ENCODE data around the gene STXBP5. TPM values are rescaled to one million over a fixed set of nuclear protein-coding genes. Genes with fewer than 3 reads are reported as not detected.

The STXBP5 gene
- total RNA-seq, 1 donor = 89.8 TPM

- no peak overlapping the region for H3K4me3 ChIP-seq (ENCODE audit: low read depth, low read length)
- TF ChIP-seq, protein P1, sequence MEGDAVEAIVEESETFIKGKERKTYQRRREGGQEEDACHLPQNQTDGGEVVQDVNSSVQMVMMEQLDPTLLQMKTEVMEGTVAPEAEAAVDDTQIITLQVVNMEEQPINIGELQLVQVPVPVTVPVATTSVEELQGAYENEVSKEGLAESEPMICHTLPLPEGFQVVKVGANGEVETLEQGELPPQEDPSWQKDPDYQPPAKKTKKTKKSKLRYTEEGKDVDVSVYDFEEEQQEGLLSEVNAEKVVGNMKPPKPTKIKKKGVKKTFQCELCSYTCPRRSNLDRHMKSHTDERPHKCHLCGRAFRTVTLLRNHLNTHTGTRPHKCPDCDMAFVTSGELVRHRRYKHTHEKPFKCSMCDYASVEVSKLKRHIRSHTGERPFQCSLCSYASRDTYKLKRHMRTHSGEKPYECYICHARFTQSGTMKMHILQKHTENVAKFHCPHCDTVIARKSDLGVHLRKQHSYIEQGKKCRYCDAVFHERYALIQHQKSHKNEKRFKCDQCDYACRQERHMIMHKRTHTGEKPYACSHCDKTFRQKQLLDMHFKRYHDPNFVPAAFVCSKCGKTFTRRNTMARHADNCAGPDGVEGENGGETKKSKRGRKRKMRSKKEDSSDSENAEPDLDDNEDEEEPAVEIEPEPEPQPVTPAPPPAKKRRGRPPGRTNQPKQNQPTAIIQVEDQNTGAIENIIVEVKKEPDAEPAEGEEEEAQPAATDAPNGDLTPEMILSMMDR (IDR thresholded peaks at IDR 0.05; ENCODE audit: insufficient read depth, low read depth, low read length) = no peak
- no peak for DNase-seq (ENCODE audit: low read depth)
Observed at GRCh38 chr6:147214248-147215227, 10.3 kb downstream of the STXBP5 start.

DNA sequence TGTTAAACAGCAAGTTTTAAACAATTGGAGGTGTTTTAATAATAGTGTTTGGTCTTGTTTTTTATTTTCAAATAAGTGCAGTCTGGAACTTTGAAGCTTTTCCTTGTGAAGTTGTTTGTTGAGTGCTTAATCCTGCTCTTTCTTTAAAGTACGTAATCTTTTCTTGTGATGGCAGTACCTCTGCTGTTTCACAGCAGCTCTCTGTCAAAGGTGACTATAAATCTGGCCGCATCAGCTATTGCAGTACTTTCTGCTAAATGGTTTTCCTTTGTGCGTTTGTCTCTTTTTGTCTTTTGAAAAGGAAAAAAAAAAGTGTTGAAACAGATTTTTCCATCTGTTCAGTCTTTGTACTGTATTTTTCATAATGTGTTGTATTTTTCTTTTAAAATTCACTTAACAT lies 12.7 kb downstream of the STXBP5 start:
- TF ChIP-seq, protein P1 (IDR thresholded peaks at IDR 0.05; ENCODE audit: insufficient read depth, low read depth, low read length) = no peak
- peak; percentile 53 for DNase-seq (ENCODE audit: low read depth)
- no peak overlapping the region for H3K4me3 ChIP-seq (ENCODE audit: low read depth, low read length)

GRCh38 chr6:147217840-147218404 lies 13.7 kb downstream of the STXBP5 start:
- H3K4me3 ChIP-seq (ENCODE audit: low read depth, low read length) = no peak overlapping the region
- TF ChIP-seq, protein P1 (IDR thresholded peaks at IDR 0.05; ENCODE audit: insufficient read depth, low read depth, low read length) = no peak
- DNase-seq (ENCODE audit: low read depth) = no peak

DNA sequence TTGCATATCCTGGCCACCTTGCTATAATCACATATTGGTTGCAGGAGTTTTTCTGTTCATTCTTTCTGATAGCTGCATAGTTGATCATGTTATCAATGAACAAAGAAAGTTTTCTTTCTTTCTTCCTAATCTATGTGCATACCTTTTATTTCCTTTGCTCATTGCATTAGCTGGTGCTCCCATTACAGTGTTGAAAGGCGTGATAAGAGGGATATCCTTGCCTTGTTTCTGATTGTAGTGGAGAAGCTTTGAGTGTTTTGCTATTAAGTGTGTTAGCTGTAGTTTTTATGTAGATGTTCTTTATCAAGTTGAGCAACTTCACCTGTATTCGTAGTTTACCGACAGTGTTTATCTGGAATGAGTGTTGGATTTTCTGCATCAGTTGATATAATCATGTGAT lies 14.6 kb downstream of the STXBP5 start:
- no peak for DNase-seq (ENCODE audit: low read depth)
- no peak overlapping the region for H3K4me3 ChIP-seq (ENCODE audit: low read depth, low read length)
- TF ChIP-seq, protein P1 (IDR thresholded peaks at IDR 0.05; ENCODE audit: insufficient read depth, low read depth, low read length) = no peak

DNA sequence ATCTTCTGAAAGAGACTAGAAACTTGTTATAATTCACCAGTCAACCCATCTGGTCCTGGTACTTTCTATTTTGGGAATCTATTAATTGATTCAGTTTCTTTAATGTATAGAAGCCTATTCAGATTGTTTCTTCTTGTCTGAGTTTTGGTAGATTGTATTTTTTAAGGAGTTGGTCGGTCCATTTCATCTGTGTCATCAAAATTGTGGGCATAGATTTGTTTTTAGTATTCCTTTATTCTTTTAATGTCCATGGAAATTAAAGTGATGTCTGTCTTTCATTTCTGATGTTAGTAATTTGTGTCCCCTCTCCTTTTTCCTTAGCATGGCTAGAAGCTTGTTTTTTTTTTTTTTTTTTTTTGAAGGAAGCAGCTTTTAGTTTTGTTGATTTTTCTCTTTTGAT lies 15.2 kb downstream of the STXBP5 start:
- H3K4me3 ChIP-seq (ENCODE audit: low read depth, low read length) = no peak overlapping the region
- TF ChIP-seq, protein P1 (IDR thresholded peaks at IDR 0.05; ENCODE audit: insufficient read depth, low read depth, low read length) = no peak
- DNase-seq (ENCODE audit: low read depth) = no peak

DNA sequence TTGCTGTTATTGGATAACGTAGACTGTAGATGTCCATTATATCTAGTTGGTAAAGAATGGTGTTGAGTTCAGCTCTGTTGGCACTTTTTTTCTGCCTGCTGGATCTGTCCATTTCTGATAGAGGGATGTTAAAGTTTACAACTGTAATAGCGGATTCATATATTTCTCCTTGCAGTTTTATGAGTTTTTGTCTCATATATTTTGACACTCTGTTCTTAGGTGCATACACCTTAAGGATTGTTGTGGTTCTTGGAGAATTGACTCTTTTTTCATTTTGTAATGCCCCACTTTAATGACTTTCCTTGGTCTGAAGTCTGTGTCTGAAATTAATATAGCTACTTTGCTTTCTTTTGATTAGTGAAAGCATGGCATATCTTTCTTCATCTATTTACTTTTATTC lies 16.1 kb downstream of the STXBP5 start:
- TF ChIP-seq, protein P1 (IDR thresholded peaks at IDR 0.05; ENCODE audit: insufficient read depth, low read depth, low read length) = no peak
- no peak overlapping the region for H3K4me3 ChIP-seq (ENCODE audit: low read depth, low read length)
- no peak for DNase-seq (ENCODE audit: low read depth)

All from fibroblast of villous mesenchyme (primary cell).